SKM-1 treated with dmso at 0.1 percent for 144 hours (cell line): ENCODE measurements around the gene C2CD2.

Source experiments
- DNase-seq: peaks from one replicate; lab custom pipeline; 2025; ENCODE audit not compliant: unreplicated experiment; lab: John Stamatoyannopoulos, UW

The C2CD2 gene

DNA sequence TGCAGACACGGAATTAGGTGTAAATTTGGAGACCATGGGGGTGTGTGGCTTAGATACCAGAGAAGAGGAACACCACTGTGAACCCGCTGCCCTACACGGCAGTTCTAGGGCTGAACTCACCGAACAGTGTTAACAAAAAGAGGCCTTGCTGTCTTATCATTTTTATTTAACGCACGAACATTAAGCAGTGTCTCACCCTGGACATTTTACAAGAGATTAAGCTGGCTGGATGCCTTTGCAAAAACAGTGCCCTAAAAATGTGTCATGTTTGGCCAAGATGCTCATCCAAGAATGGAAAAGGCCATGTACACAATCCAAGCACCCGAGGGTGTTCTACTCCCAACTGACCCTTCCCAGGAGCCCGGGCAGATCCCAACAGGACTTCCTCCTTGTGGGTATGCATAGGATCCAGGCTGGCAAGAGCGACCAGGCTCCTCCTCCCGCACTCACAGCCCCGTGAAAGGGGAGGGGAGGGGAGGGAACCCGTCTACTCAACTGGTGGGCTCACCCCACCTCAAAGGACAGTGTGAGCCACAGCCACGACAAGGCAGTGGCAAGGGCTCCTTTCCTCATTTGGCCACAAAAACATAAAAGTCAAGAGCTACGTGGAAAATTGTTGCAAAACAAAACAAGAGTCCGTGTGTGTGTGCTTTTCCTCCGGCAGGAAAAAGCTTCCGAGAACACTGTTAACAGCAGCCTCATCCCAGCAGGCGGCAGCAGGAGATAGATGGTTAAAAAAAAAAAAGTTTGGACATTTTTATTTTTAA lies 20.3 kb downstream of the C2CD2 start:
- DNase-seq = no peak

DNA sequence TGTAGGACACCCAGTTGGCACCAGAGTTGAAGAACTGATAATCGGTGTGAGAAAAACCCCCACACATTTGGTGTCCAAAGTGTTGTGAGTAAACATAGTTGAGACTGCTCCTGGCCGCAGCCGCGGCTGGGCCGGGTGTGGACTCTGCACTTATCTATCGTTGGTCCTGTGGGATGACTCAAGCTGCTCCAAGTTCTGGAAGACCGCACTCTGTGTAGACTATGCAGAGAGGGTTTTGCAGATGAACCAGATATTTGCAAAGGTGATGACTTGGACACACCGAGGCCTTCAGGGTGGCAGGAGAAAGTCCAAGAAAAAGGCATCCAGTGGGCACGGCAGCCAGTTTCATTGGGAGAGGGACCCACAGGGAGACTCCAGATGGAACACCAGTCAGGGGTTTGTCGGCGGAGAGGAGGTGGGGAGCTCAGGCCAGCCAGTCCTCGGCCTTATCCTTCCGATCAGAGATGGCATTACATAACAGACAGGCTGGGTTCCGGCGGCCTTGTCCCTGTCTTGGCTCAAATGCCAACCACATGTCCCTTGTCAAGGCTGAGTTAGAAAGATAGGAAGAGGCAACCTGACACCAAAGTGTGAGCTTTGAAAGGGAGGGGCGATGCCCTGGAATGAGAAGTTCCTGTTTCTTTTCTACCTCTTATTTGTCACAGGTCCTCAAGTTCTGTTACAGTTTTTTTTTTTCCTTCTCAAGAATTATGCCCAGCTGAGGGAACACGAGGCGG lies 21.1 kb downstream of the C2CD2 start:
- DNase-seq = peak; percentile 23

DNA sequence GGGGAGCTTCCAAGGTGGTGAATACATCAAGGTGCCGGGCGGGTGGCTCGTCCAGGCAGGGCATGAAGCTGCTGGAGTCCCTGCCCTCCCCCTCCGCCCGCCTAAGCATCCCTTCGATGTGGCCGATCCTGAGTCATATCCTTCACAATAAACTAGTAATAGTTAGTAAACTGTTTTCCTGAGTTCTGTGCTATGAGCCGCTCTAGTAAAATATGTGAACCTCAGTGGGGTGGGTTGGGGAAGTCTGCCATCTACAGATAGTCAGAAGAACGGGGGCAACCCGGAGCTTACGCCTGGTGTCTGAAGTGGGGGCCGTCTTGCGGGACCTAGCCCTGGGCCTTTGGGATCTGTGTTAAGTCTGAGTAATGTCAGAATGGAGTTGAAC lies 21.6 kb downstream of the C2CD2 start:
- no peak for DNase-seq

DNA sequence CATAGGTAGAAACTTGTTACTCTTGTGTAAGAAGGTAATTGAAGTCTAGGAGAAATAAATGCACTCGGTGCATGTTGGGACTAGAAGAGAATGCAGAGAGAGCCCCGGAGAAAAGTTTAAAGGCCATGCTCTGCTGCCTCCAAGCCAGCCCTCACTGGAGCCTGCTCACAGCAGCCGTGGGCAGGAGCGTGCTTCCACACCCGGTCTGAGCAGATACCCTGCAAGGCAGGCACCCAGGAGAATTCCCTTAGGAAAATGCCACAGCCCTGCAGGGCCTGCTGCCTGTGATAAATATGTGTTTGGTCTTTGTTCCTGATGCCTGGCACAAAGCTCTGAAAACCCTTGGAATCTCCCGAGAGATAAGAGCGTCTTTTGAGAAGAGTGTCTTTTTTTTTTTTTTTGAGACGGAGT lies 22.8 kb downstream of the C2CD2 start:
- no peak for DNase-seq

DNA sequence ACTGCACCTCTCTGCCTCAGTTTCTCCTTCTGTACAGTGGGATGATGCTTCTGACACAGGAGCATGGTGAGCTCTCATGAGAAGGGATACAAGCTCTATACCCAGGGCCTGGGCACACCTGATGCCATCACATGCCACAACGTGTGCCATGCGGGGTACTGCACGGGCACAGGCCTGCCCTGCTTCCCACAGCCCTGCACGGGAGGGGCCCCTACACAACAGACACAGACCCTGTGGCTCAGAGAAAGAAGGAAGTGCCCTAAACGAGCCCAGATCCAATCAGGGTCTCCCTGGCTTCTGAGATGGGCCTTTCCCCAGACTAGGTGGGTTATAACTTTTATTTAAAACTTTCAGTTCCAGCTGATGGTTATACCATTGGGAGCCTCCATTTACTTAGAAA lies 24.6 kb downstream of the C2CD2 start:
- no peak for DNase-seq

DNA sequence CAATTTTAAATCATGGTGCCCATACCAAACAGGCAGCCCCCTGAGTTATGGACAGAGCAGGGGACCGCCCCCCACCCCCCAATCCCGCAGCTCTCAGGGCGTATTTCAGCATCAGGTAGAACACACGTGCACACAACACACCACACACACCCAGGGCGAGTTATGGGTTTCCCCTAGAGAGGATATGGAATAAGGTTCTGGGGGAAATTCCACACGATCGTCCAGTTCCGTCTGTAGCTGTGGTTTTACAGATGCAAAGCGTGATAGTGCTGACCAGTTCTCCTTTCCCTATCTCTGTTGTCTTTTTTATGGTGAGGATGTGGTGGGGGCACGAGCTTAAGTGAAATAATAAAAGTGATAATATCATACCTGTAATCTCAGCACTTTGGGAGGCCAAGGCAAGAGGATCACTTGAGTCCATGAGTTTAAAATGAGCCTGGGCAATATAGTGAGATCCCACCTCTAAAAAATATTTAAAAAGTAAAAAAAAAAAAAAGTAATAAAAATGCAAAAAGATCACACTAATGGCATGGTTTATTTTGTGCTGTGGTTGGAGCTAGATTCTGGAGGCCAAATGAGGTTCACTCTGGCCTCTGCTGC lies 25.1 kb downstream of the C2CD2 start:
- DNase-seq = peak; percentile 37

DNA sequence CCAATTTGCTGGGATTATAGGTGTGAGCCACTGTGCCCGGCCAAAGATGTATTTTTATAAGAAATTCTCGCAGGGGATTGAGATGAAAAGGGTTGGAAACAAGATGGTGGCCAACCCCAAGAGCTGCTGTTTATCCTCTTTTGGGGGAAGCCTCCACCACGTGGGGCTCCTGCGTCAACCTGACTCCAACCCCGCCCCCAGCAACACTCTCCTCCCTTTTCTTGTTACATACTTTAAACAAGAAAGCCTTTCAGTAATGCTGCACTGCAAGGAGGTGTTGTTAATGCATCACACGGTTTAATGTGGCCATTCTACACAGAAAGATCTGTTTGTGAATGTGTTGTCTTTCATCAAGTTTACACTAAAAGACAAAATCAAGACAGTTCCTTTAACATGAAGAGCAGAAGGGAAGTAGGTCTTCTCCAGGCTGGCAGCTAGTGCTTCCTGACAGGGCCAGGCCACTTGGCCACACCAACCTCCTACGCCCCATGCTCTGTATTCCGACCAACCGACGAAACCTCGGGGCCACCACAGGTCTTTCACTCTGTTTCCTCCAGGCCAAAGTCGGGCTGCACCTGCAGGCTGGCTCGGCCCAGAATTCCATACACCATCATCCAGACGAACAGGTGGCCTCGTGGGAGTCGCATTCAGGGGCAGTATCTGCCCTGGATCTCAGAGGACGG lies 25.9 kb downstream of the C2CD2 start:
- DNase-seq = peak; percentile 54

DNA sequence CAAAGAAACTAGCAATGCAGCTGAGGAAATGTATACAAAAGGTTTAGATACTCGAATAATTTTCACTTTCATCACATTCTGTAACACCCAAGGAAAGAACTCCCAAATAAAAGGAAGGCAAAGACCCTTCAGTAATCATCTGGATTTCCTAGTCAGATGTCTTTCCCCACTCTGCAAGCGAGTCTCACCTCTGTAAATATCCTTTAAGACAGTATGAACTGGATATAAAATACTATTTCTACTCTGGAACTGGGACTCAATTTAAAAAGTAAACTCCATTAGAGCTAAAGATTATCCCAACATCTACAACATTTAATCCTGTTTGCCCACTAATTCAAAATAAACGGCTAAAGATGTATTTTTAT lies 27.0 kb downstream of the C2CD2 start:
- DNase-seq = no peak

DNA sequence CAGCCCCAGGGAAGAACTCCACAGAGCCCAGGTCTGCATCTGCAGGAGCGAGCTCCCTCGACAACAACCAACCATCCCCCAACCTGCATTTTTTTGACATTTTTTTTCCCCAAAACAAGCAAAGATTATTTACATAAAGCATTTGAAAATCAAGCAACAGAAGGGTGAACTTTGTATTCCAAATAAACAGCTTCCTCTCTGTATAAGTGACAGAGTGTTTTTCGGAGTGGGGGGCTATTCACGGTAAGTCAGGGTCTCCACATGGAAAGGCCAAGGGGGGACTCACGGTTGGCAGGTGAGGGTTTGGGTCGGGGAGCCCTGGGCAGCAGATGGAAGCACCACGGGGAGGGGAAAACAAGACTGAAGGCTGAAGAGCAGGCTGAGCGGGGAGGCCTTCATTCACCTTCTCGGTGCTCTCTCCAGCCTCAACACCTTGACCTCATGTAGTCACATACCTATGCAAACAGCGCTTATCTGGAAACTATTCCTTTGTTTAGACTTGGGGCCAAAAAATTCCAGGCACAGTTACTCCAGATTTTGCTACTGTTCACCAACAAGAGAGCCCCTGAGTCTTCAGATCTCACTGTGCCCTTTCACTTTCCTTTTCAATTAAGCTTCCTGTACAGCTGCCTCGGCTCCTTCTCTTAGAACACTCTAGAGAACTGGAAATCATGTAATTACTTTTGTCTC lies 27.6 kb downstream of the C2CD2 start:
- no peak for DNase-seq

DNA sequence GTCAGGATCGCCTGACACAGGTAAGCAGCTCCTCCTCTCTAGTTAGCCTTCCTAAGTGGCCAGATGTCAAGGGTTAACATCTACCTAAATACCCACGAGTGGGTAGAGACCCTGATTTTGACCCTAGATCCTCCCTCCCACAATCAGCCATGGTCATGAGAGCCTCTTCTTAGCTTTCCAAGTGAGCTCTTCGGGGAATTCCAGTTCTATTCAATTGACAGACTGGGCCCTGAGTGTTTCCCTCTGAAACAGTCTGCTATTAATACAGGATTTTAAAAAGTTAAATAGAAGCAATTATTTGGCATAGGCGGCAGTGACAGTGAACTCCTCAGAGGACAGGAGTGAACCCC lies 28.1 kb downstream of the C2CD2 start:
- DNase-seq = no peak

DNA sequence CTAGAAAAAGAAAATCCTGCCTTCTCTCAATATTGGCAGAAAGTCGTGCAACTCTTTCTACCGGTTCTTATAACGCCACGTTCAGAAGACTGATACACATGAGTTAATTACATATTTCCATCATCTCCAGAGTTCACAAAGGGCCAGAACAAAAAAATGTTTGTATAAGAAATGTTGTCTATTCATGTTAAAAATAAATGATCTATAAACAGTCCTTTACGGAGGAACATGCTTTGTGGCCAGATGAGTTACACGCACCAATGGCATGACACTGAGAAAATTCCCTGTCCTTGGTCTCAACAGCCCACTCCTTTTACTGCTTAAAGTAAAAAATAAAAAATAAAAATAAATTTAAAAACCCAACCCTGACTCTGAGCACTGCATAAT lies 29.5 kb downstream of the C2CD2 start:
- DNase-seq = no peak

DNA sequence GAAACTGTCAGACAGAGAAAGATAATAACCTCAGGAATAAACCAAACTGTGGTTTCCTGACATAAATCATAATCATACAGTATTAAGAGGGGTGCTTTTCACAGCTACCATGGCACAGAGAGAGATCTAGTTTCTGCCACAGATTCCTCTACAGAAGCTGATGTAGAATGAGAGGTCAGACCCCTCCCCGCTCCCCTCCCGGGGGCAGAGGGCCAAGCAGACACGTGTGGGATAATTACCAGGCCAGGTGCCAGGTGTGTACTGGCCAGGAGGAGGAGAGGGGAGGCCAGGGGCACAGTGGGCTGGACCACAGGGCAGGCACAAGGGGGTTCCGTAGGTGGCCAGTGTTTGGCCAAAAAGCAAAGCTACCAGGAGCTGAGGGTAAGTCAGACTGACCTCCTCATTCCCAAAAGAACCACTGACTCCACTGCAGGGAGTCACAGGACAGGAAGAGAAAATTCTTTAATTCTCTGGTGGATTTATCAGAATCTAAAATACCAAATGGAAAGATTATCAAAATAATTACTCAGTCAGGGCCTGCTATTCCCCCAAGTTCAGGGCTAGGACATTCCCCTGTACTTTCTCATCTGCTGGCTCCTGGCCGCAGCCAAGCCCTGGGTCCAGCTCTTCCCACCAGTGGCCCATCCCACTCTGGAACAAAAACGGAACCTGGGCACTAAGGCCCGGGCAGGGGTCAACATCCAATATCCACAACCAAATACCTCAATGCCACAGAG lies 30.0 kb downstream of the C2CD2 start:
- no peak for DNase-seq

DNA sequence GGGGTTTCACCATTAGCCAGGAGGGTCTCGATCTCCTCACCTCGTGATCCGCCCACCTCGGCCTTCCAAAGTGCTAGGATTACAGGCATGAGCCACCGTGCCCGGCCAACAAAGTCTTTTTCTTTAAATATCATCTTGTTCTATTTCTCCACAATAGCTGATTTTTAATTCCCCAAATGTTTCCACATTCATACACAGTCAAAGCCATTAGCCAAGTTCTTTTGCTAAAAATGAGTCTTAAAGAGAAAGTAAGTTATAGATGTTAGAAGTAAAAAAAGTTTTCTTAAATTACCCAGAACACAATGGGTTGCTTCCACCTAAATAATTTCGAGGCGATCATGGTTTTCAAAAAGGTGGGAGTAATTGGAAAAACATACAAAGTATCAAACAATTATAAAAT lies 30.6 kb downstream of the C2CD2 start:
- no peak for DNase-seq

DNA sequence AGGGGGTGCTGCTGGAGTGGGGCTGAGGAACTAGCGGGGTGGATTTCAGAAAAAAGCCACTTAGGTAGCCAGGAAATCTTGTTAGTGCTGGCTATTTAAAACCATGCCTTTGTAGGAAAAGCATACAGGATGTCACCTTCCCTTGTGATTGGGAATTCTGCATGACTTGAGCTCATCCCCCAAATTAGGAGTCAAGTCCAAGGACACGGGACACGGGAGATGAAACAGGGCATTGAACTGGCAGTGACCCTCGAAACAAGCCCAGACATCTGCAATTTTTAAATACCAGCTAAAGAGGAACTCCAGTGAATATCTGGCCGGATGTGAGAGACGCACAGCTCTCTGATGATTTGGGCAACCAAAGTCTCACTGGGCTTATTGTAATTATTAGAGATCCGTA lies 32.8 kb downstream of the C2CD2 start:
- DNase-seq = no peak

DNA sequence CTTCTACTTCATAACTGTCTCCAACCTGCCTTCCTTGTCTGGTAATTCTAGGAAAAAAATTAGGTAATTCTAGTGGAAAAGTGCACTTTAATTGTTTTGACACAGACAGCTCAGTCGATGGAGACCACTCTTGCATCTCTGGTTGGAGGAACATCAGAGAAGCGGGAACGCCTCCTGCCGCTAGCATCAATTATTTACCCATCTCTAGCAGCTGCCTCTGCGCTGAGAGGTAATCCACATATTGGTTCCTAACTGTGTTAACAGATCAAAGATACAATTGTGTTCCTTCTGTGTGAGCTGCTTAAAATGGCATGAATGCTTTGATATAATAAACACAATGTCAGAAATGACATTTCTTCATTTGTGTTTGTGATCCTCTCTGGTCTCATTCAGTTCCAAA lies 33.3 kb downstream of the C2CD2 start:
- no peak for DNase-seq

DNA sequence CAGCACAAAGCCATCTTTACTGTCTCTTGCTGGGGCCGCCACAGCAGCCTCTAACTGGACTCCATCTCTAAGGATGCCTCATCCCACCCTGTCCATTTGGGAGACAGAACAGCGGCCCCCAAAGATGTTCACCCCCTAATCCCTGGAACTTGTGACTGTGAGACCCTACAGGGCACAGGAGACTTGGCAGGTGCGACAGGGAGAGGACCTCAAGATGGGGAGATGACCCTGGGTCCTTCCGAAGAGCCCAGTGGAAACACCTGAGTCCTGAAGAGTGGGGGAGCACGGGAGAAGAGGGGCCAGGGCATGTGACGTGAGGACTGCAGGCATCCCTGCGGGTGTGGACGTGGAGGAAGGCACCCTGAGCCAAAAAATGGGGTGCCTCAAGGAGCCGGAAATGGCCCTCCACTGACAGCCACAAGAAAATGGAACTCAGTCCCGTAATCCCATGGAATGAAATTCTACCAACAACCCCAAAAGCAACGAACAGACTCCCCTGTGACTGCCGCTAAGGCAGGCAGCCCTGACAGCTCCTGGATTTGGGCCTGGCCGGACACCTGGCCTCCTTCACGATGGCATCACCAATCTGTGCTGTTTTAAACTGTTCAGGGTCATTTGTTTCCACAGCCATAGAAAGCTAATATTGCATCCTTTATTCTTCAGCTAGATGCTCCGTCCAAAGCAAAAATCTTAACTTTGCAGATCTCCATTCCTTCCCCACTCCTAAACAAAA lies 34.0 kb downstream of the C2CD2 start:
- DNase-seq = no peak

DNA sequence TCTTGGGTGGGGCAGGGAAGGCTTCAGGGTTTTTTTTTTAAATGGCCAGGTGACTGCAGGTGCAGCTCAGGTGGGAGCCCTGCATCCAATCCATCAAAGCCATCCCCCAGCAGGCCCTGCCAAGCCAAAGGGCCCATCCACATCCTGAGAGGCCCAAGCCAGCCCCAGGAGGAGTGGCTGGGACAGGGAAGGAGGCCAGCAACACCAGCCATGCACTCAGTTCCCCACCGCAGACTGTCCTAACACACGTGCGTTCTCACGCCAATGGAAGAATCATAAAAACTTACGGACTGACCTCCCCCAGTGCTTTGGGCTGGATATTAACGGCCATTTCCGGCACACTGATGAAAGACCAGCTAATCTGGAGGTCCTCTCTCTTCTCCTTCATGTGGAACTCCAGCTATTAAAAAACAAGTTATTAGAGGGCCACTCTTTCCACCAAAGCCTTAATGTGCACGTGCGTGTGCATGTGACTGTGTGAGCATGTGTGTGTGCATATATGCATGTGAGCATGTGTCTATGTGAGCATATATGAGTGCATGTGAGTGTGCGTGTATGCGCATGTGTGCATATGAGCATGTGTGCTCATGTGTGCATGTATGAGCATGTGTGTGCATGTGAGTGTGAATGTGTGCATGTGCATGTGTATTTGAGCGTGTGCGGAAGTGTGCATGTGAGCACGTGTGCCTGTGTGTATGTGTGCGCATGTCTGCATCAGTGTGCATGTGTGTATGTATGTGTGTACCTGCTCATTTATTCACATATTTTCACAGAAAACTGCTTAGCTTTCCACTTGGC lies 35.1 kb downstream of the C2CD2 start:
- no peak for DNase-seq

DNA sequence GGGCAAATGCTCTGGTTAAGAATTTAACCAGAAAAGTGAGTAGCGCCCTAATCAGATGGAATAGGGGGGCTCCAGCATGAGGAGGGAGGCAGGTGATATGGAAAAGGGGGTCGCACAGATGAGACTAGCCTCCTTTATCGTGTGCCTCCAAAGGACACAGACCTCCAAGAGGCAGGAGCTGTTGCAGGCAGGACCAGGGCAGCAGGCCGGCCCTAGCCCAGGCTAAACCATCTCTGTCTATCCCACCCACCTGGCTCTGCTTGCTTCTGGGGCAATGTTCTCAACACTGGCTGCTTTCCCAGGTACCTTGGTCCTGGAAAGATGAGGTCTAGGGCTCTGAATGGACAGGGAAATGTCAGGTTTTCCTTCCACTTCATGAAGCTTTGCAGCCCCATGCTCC lies 36.3 kb downstream of the C2CD2 start:
- no peak for DNase-seq

DNA sequence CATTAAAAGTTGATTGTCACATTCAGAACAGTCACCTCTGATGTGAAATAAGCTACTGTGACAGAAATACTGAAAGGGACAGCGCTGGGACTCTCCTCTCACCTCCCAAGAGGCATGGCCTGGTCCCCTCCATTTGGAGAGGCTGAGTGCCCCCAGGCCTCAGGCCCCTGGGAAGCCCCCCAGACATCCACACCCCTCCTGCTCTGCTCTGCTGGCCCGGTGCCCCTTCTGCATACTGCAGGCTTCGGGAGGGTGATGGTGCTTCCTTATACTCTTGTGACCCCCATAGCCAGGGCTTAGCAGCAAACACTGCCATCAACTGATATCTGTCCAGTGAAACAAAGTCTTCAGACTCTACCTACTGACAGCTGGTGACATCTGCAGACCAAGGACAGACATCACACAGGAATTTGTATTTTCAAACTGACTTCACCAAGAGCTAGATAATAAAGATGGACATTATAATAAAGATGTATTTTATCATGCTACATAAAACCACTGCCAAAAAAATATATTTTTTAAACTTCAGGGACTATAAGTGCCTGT lies 36.9 kb downstream of the C2CD2 start:
- DNase-seq = no peak
